Measurements from ENCODE around the gene CYLD. TPM values are rescaled to one million over a fixed set of nuclear protein-coding genes. Genes with fewer than 3 reads are reported as not detected.

Gene CYLD
- total RNA-seq, 1 donor from 2014 or later, result 27.8 TPM

- Mint-ChIP-seq H3K4me1 (ENCODE audit: unreplicated experiment) (no peaks in the 10 kb centered on the region), H3K9me3 (ENCODE audit: unreplicated experiment) (no peaks in the 10 kb centered on the region), H3K4me3 (ENCODE audit: unreplicated experiment) (no peak overlapping the region), H3K36me3 (ENCODE audit: unreplicated experiment) (no peaks in the 10 kb centered on the region), H3K27ac (ENCODE audit: unreplicated experiment) (no peak overlapping the region), H3K27me3 (ENCODE audit: unreplicated experiment) (peaks cover 16% of the 10 kb centered on the region)
- no peak for DNase-seq (ENCODE audit: extremely low spot score, unreplicated experiment)
- no peak for TF ChIP-seq CTCF (IDR thresholded peaks at IDR 0.05)
These were observed 103.4 kb downstream of the CYLD start for GRCh38 chr16:50845296-50845695.

GRCh38 chr16:50846511-50846910, 104.6 kb downstream of the CYLD start:
- H3K27me3 Mint-ChIP-seq (ENCODE audit: unreplicated experiment), result peaks cover 6% of the 10 kb centered on the region
- no peaks in the 10 kb centered on the region for H3K36me3 Mint-ChIP-seq (ENCODE audit: unreplicated experiment)
- H3K4me3 Mint-ChIP-seq (ENCODE audit: unreplicated experiment), result no peak overlapping the region

GRCh38 chr16:50847166-50847565, 105.3 kb downstream of the CYLD start:
- peaks cover 5% of the 10 kb centered on the region for H3K27me3 Mint-ChIP-seq (ENCODE audit: unreplicated experiment)
- TF ChIP-seq CTCF (IDR thresholded peaks at IDR 0.05), result no peak
- no peaks in the 10 kb centered on the region for H3K4me1 Mint-ChIP-seq (ENCODE audit: unreplicated experiment)
- no peak overlapping the region for H3K27ac Mint-ChIP-seq (ENCODE audit: unreplicated experiment)
- DNase-seq (ENCODE audit: extremely low spot score, unreplicated experiment), result no peak
- H3K9me3 Mint-ChIP-seq (ENCODE audit: unreplicated experiment), result no peaks in the 10 kb centered on the region
- no peaks in the 10 kb centered on the region for H3K36me3 Mint-ChIP-seq (ENCODE audit: unreplicated experiment)
- H3K4me3 Mint-ChIP-seq (ENCODE audit: unreplicated experiment), result no peak overlapping the region

More at GRCh38 chr16:50846511-50846910, 104.6 kb downstream of the CYLD start:
- Mint-ChIP-seq H3K4me1 (ENCODE audit: unreplicated experiment) (no peaks in the 10 kb centered on the region), H3K9me3 (ENCODE audit: unreplicated experiment) (no peaks in the 10 kb centered on the region), H3K27ac (ENCODE audit: unreplicated experiment) (no peak overlapping the region)
- DNase-seq (ENCODE audit: extremely low spot score, unreplicated experiment), result peak; percentile 62
- TF ChIP-seq CTCF (IDR thresholded peaks at IDR 0.05), result no peak

- no peaks in the 10 kb centered on the region for H3K9me3 Mint-ChIP-seq (ENCODE audit: unreplicated experiment)
- TF ChIP-seq CTCF (IDR thresholded peaks at IDR 0.05), result no peak
- no peak overlapping the region for H3K4me3 Mint-ChIP-seq (ENCODE audit: unreplicated experiment)
- H3K4me1 Mint-ChIP-seq (ENCODE audit: unreplicated experiment), result no peaks in the 10 kb centered on the region
- H3K27me3 Mint-ChIP-seq (ENCODE audit: unreplicated experiment), result peaks cover 6% of the 10 kb centered on the region
- H3K36me3 Mint-ChIP-seq (ENCODE audit: unreplicated experiment), result no peaks in the 10 kb centered on the region
- no peak for DNase-seq (ENCODE audit: extremely low spot score, unreplicated experiment)
- H3K27ac Mint-ChIP-seq (ENCODE audit: unreplicated experiment), result no peak overlapping the region
These were observed 107.0 kb downstream of the CYLD start for GRCh38 chr16:50848755-50849514.

Small RNA genes lying within 50 kb of the gene (microRNA-seq; reads per million reads assigned to microRNA genes)
- gene MIR3181 (ENCODE audit: unreplicated experiment), result not detected

Other genes with a start within 250 kb of the CYLD start
- 0.43 and 0.63 TPM in 2 replicates for gene NKD1, start 193.7 kb upstream of the CYLD start, total RNA-seq
- not detected in 2 replicates for gene SNX20, start 60.8 kb upstream of the CYLD start, total RNA-seq
- gene NOD2, start 48.5 kb upstream of the CYLD start, total RNA-seq, result not detected in 2 replicates

All from osteocyte (in vitro differentiated cells).